Hematopoietic multipotent progenitor cell treated with erythropoietin and hydrocortisone succinate and interleukin-3 and kit ligand, for 8 days (in vitro differentiated cells): ENCODE results near the gene PDIA4.
"Not testable (repeated sequence)": the region's sequence is repeated elsewhere in the genome, so short reads cannot be mapped to it uniquely, and the experiment has no call there.

Experiments used
- DNase-seq: peaks from one replicate; pipeline ENCODE4 v3.0.0-alpha.2; 2015

The PDIA4 gene

GRCh38 chr7:149030439-149030838 is 2.1 kb upstream of the PDIA4 start:
- DNase-seq = not testable (repeated sequence)

- DNase-seq = peak; percentile 33
Measured at GRCh38 chr7:149027611-149028345, 527 bp downstream of the PDIA4 start.

GRCh38 chr7:149027055-149027454 is 1.2 kb downstream of the PDIA4 start:
- DNase-seq = no peak

DNA sequence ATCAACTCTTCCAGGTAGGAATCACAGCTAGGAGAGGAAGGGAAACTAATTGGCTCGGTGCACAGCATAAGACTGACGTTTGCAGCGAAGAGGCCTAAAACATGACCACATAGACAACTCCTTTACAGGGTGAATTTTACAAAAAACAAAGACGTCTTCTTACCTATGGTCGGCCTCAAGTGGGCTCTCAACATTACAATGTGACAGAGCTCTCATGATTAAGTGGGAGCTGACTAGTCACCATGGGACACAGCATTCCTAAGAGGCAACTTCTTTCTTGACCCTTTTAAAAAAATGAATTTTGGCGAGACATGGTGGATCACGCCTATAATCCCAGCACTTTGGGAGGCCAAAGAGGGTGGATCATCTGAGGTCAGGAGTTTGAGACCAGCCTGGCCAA is 4.6 kb downstream of the PDIA4 start:
- DNase-seq = no peak

DNA sequence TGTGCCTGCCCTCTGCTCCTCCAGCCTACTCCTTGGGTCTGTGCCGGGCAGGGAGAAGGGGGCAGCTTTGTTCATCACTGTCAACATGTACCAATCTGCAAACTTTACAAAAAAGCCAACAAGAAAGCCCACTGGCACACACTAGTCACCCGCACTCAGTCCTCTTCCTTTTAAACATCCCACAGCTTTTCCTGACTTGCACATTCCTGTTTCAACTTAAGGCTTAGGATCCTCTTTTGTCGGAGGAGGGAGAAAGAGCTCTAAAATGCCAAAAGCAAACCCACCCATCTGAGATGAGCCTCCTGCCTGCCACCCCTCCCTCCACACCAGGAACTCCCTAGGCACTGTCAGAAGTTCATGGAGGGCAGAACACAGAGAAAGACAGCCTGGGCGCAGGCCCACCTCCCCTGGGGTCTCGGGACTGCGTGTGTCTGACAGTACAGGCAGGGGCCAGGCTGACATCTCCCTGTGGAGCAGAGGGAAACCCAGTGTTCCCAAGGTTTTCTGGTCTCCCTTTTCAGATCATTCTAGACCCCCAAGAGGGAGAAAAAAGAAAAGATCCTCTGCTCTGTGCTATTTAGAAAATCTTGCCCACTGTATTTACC is 5.4 kb downstream of the PDIA4 start:
- DNase-seq = no peak

- no peak for DNase-seq
Measured at GRCh38 chr7:149021725-149022062, 6.6 kb downstream of the PDIA4 start.

DNA sequence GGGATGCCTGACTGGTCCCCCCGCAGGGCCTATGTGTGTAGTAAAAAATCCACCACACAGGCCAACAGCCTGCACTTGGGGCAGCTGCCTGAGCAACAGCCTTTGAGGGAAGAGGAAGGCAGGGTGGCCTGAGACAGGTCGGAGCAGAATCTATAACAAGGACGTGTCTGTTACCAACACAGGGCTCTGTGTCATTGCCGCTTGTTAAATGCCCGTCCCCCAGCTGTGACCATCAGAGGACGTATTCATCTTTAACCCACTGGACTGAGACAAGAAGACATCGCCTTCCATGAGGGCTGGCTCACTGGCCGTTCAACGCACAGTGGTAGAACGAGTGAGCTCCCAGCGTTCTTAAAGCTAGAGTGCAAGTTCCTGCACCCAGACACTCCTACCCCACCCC is 7.8 kb downstream of the PDIA4 start:
- DNase-seq = no peak

- no peak for DNase-seq
Measured at GRCh38 chr7:149016876-149017275, 11.4 kb downstream of the PDIA4 start.

GRCh38 chr7:149014309-149014708 is 14.0 kb downstream of the PDIA4 start:
- DNase-seq = no peak

DNA sequence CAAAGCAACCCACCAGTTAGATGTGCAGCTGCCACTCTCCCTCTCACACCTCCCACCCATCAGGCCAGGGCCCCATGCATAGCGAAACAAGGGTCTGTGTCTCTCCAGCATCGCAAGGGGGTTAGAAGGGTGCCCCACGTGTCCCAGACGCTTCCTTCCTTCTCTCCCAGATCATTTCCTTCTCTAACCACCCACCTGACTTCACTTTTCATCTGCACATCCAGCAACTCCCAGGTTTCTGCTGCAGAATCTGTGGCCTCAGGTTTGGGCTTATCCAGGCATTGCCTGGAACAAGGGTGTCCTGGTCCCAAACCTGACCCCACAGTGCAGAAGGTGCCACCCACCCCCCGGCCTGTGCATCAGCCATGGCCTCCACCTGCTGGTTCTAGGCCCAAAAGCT is 14.4 kb downstream of the PDIA4 start:
- DNase-seq = no peak

- not testable (repeated sequence) for DNase-seq
Measured at GRCh38 chr7:149012730-149013129, 15.6 kb downstream of the PDIA4 start.

- DNase-seq = no peak
Measured at GRCh38 chr7:149011491-149011890, 16.8 kb downstream of the PDIA4 start.

DNA sequence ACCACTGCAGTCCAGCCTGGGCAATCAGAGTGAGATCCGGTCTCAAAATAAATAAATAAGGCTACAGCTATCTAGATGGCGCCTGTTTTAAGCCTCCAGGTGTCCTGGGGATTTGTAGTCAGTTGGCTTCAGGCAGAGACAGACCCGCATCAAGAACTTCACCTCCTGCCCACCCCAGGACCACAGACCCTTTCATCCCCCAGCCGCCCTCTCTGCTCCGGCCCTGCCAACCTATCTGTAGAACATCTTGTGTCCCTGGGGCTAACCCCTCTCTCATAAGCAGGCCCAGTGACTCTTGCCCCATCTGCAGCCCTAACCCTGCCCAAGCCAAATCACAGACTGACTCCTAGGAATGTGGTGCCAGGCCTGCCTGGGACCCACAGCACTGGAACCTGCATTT is 17.9 kb downstream of the PDIA4 start:
- DNase-seq = no peak

- DNase-seq = no peak
Measured at GRCh38 chr7:149009527-149009926, 18.8 kb downstream of the PDIA4 start.

GRCh38 chr7:149007611-149008010 is 20.7 kb downstream of the PDIA4 start:
- peak; percentile 24 for DNase-seq

DNA sequence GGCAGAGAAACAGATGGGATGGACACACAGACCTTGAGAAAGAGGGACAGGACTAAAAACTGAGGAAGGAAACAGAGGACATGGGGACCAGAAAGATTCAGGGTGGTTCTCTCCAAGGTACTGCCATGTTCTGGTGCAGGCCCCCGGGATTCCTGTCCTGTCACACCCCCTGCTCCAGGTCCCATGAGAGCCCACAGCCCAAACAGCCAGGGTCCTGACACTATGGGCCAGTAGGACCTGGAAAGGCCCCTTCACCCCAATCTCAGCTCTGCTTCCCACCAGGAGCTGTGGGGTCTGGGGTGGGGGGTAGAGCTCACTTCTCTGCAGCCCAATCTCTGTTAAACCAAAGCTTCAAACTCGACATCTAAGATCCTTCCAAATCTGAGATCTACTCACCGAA is 21.2 kb downstream of the PDIA4 start:
- no peak for DNase-seq

DNA sequence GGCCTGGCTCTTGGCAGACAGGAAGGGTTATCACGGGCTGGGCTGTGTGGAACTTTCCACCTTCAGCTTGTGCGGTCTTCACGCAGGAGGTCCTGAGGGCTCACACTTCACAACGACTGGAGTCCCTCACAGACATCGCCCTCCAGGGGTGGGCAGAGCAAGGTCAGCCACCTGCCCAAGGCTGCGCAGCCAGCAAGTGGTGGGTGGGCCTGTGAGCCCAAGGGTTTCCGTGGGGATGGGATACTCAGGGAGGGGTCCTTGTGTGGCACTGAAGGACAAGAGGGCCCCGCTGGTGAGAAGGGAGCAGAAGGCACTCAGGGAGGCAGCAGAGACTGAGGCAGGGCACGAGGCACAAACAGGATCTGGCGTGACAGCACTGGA is 22.0 kb downstream of the PDIA4 start:
- DNase-seq = no peak

DNA sequence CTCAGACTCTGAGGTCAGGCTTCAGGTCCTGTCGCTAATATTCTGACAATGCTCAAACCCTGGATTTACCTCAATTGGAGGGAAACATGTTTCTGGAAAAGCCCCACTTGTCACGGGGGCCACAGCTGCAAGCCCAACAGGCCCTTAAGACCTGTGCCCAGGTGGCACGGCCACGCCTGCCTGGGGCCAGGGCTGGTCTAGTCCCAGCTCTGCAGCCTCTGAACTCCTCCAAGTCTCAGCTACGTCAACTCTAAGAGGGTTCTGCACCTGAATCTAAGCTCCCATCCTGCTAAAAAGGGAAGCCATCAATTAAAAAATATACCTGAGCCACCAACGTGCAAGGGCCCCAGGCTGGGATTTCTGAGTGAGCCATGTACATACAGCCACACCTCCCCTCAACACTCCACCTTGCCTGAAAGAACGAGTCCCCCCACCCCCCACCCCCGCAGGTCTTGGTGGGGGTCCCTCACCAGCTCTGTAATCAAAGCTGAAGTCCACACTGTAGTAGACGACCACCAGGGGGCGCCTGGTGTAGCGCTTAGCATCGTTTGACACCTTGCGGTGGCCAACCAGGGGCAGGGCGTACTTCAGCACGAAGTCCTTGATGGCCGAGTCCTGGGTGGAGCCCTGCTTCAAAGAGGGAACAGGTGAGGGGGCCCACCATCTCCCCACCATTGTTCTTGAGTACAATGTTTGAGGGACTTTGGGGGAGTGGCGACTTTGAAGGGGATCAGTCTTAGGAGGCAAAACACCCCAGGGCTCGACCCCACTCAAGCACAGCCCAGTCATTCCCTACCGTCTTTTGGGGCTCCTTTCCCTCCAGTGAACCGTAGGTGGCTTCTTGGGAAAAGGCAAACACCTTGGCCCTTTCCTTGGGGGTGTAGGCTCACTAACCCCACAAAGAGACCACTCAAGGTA is 22.6 kb downstream of the PDIA4 start:
- DNase-seq = peak; percentile 80

GRCh38 chr7:149004405-149005370 is 23.6 kb downstream of the PDIA4 start:
- DNase-seq = no peak

DNA sequence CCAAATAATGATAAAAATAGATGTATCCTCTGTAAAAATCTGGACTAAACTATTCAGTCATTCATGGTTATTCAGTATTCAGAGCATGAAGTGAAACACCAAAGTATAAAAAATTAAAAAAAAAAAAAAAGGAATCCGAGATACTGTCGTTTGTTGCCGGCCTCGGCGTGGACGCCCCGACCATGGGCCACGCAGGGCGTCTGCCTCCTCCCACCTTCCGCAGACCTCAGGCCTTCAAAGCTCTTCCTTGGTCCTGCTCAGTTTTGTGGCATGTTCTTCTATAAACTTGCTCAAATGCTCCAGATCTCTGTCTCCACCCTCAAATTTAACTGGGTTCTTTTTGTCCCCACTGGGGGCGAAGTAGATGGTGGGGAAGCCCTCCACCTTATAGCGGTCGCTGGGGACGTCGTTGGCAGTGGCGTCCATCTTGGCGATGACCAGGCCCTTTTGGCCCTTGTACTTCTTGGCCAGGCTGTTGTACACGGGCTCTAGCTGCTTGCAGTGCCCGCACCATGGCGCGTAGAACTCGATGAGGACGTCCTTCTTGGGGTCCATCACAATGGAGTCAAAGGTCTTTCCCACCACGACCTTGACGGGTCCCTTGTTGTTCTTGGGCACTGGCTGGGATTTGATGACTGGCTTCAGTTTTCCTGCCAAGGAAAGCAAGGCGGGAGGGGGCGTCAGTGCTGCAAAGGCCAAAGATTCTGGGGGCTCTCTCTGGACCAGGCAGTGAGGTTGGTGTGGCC is 24.6 kb downstream of the PDIA4 start:
- no peak for DNase-seq

GRCh38 chr7:149003018-149003417 is 25.3 kb downstream of the PDIA4 start:
- no peak for DNase-seq

DNA sequence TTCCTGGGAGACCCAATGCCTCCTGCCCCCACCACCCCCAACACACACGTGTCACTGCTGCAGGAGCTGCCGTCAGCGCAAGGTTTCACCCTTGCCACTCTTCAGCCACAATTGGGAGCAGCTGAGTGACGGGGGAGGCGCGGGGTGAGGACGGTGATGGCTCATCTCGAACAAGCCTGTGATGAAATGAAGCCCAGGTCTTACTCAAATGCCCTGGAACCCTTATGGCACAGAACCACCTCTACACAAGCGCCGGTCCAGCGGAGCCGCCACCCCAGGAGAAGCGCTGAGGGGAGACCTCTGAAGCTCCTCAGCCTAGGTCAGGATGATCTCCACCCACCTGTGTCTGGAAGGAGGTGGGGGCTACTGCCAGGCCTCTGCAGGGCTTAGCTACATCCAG is 25.7 kb downstream of the PDIA4 start:
- no peak for DNase-seq
